HepG2 (cell line): ENCODE results near the gene DCAF8.

Experiments used
- ELF4 ChIP-seq: sonication (generic); formaldehyde crosslinking; IDR thresholded peaks from 2 replicates; pipeline ENCODE4 v1.5.0; 2020; ENCODE audit warnings: missing genetic modification reagents, mild to moderate bottlenecking, moderate library complexity, borderline replicate concordance
- KLF6 ChIP-seq: IDR thresholded peaks from 2 replicates; pipeline ENCODE4 v1.8.0; 2016; ENCODE audit warnings: missing biosample characterization, missing genetic modification reagents
- U2AF2 ChIP-seq: fragments of 200-400 bp; formaldehyde crosslinking; IDR thresholded peaks from 2 replicates; pipeline ENCODE4 v1.6.1; 2017; ENCODE audit warnings: low read depth, mild to moderate bottlenecking, low read length
- YY1 ChIP-seq: IDR thresholded peaks from 2 replicates; pipeline ENCODE4 v1.6.1; 2011; ENCODE audit warnings: low read length, low read depth, moderate library complexity, mild to moderate bottlenecking; ENCODE audit not compliant: insufficient read depth, insufficient replicate concordance
- ZNF792 ChIP-seq: IDR thresholded peaks from 2 replicates; pipeline ENCODE4 v1.6.1; 2016
- TF ChIP-seq, protein P1 (sequence below): sonication (generic); formaldehyde crosslinking; IDR thresholded peaks from 2 replicates; pipeline ENCODE4 v1.4.0; 2020; ENCODE audit warnings: missing genetic modification reagents, borderline replicate concordance
- TF ChIP-seq, protein P2 (sequence below): sonication (generic); formaldehyde crosslinking; IDR thresholded peaks from 2 replicates; pipeline ENCODE4 v1.4.0; 2020; ENCODE audit warnings: missing genetic modification reagents, borderline replicate concordance
- TF ChIP-seq, protein P3 (sequence below): sonication (generic); formaldehyde crosslinking; IDR thresholded peaks from 2 replicates; pipeline ENCODE4 v1.4.0; 2020; ENCODE audit warnings: missing genetic modification reagents

DNA sequence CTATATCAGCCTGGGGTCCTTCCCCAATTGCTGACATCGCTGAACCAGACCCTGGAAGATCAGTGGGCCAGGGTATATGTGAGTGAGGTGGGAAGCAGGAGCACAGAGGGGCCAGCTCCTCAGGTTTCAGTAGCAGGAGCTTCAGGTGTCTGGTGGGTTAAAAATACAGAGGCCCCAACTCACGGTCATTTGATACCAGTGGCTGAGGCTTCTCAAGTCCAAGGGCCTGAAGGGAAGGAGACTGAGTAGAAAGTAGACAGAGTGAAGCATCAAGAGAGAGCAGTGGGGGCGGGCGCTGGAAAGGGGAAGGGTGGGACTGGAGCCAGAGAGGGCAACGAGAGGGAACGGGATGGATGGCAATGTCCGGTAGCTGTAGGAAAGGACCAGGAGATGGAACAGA lies 74.0 kb downstream of the DCAF8 start:
- TF ChIP-seq, protein P1, sequence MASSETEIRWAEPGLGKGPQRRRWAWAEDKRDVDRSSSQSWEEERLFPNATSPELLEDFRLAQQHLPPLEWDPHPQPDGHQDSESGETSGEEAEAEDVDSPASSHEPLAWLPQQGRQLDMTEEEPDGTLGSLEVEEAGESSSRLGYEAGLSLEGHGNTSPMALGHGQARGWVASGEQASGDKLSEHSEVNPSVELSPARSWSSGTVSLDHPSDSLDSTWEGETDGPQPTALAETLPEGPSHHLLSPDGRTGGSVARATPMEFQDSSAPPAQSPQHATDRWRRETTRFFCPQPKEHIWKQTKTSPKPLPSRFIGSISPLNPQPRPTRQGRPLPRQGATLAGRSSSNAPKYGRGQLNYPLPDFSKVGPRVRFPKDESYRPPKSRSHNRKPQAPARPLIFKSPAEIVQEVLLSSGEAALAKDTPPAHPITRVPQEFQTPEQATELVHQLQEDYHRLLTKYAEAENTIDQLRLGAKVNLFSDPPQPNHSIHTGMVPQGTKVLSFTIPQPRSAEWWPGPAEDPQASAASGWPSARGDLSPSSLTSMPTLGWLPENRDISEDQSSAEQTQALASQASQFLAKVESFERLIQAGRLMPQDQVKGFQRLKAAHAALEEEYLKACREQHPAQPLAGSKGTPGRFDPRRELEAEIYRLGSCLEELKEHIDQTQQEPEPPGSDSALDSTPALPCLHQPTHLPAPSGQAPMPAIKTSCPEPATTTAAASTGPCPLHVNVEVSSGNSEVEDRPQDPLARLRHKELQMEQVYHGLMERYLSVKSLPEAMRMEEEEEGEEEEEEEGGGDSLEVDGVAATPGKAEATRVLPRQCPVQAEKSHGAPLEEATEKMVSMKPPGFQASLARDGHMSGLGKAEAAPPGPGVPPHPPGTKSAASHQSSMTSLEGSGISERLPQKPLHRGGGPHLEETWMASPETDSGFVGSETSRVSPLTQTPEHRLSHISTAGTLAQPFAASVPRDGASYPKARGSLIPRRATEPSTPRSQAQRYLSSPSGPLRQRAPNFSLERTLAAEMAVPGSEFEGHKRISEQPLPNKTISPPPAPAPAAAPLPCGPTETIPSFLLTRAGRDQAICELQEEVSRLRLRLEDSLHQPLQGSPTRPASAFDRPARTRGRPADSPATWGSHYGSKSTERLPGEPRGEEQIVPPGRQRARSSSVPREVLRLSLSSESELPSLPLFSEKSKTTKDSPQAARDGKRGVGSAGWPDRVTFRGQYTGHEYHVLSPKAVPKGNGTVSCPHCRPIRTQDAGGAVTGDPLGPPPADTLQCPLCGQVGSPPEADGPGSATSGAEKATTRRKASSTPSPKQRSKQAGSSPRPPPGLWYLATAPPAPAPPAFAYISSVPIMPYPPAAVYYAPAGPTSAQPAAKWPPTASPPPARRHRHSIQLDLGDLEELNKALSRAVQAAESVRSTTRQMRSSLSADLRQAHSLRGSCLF (CRISPR knock-in tag) = no peak
- TF ChIP-seq U2AF2 (no peak), KLF6 (CRISPR knock-in tag) (no peak), YY1 (no peak), ELF4 (CRISPR knock-in tag) (no peak), ZNF792 (CRISPR knock-in tag) (no peak)
- TF ChIP-seq, protein P2, sequence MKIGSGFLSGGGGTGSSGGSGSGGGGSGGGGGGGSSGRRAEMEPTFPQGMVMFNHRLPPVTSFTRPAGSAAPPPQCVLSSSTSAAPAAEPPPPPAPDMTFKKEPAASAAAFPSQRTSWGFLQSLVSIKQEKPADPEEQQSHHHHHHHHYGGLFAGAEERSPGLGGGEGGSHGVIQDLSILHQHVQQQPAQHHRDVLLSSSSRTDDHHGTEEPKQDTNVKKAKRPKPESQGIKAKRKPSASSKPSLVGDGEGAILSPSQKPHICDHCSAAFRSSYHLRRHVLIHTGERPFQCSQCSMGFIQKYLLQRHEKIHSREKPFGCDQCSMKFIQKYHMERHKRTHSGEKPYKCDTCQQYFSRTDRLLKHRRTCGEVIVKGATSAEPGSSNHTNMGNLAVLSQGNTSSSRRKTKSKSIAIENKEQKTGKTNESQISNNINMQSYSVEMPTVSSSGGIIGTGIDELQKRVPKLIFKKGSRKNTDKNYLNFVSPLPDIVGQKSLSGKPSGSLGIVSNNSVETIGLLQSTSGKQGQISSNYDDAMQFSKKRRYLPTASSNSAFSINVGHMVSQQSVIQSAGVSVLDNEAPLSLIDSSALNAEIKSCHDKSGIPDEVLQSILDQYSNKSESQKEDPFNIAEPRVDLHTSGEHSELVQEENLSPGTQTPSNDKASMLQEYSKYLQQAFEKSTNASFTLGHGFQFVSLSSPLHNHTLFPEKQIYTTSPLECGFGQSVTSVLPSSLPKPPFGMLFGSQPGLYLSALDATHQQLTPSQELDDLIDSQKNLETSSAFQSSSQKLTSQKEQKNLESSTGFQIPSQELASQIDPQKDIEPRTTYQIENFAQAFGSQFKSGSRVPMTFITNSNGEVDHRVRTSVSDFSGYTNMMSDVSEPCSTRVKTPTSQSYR = no peak
- TF ChIP-seq, protein P3, sequence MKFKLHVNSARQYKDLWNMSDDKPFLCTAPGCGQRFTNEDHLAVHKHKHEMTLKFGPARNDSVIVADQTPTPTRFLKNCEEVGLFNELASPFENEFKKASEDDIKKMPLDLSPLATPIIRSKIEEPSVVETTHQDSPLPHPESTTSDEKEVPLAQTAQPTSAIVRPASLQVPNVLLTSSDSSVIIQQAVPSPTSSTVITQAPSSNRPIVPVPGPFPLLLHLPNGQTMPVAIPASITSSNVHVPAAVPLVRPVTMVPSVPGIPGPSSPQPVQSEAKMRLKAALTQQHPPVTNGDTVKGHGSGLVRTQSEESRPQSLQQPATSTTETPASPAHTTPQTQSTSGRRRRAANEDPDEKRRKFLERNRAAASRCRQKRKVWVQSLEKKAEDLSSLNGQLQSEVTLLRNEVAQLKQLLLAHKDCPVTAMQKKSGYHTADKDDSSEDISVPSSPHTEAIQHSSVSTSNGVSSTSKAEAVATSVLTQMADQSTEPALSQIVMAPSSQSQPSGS (CRISPR knock-in tag) = no peak
